ENCODE measurements around the gene S100PBP.

GRCh38 chr1:32774950-32775634 lies 42.4 kb upstream of the S100PBP start:
- TF ChIP-seq CTCF (IDR thresholded peaks at IDR 0.05) (no peak), POLR2A (IDR thresholded peaks at IDR 0.05) (no peak)
